DMS79 treated with DMSO at 0.1 percent for 48 hours (cell line): ENCODE results near the gene ATP13A4.
"Not testable (repeated sequence)": the region's sequence is repeated elsewhere in the genome, so short reads cannot be mapped to it uniquely, and the experiment has no call there.

ENCODE experiments used
- DNase-seq: peaks from one replicate; lab custom pipeline; 2025; lab: John Stamatoyannopoulos, UW

ATP13A4 gene

GRCh38 chr3:193556841-193557240 is 2.1 kb upstream of the ATP13A4 start:
- DNase-seq = no peak

GRCh38 chr3:193553586-193553985 is 1.1 kb downstream of the ATP13A4 start:
- DNase-seq = no peak

GRCh38 chr3:193552923-193553322 is 1.8 kb downstream of the ATP13A4 start:
- no peak for DNase-seq

GRCh38 chr3:193548406-193548805 is 6.3 kb downstream of the ATP13A4 start:
- no peak for DNase-seq

GRCh38 chr3:193546129-193546528 is 8.6 kb downstream of the ATP13A4 start:
- no peak for DNase-seq

GRCh38 chr3:193545304-193545703 is 9.4 kb downstream of the ATP13A4 start:
- no peak for DNase-seq

GRCh38 chr3:193544289-193544688 is 10.4 kb downstream of the ATP13A4 start:
- no peak for DNase-seq

GRCh38 chr3:193530231-193531165 is 24.2 kb downstream of the ATP13A4 start:
- DNase-seq = no peak

- DNase-seq = not testable (repeated sequence)
These were observed 28.6 kb downstream of the ATP13A4 start for GRCh38 chr3:193526085-193526484.

- no peak for DNase-seq
These were observed 32.2 kb downstream of the ATP13A4 start for GRCh38 chr3:193522473-193522872.

GRCh38 chr3:193520738-193521137 is 34.0 kb downstream of the ATP13A4 start:
- DNase-seq = no peak

GRCh38 chr3:193515966-193516365 is 38.7 kb downstream of the ATP13A4 start:
- DNase-seq = no peak

GRCh38 chr3:193510154-193510553 is 44.5 kb downstream of the ATP13A4 start:
- no peak for DNase-seq

- DNase-seq = no peak
These were observed 45.4 kb downstream of the ATP13A4 start for GRCh38 chr3:193509103-193509965.

GRCh38 chr3:193508108-193508507 is 46.6 kb downstream of the ATP13A4 start:
- no peak for DNase-seq

GRCh38 chr3:193507566-193507965 is 47.1 kb downstream of the ATP13A4 start:
- no peak for DNase-seq

- DNase-seq = no peak
These were observed 47.8 kb downstream of the ATP13A4 start for GRCh38 chr3:193506921-193507320.

- DNase-seq = no peak
These were observed 51.8 kb downstream of the ATP13A4 start for GRCh38 chr3:193502871-193503270.

GRCh38 chr3:193499801-193500485 is 54.8 kb downstream of the ATP13A4 start:
- DNase-seq = no peak

GRCh38 chr3:193499136-193499770 is 55.4 kb downstream of the ATP13A4 start:
- DNase-seq = no peak

GRCh38 chr3:193498215-193498614 is 56.5 kb downstream of the ATP13A4 start:
- DNase-seq = no peak

GRCh38 chr3:193496658-193497057 is 58.0 kb downstream of the ATP13A4 start:
- DNase-seq = no peak
